Dendritic cell treated with granulocyte-macrophage colony-stimulating factor and Interleukin-4, amounts not matched to agents 40 ng/mL and 50 ng/mL, for 4 days (primary cell): ENCODE measurements around the gene CASP6.

Source experiments
- H3K27ac Mint-ChIP-seq: one replicate; pipeline ENCODE4 v1.8.0; 2022; ENCODE audit warnings: mild to moderate bottlenecking, mixed read lengths
- H3K27me3 Mint-ChIP-seq: one replicate; pipeline ENCODE4 v1.8.0; 2022; ENCODE audit warnings: mild to moderate bottlenecking, mixed read lengths
- H3K36me3 Mint-ChIP-seq: one replicate; pipeline ENCODE4 v1.8.0; 2022; ENCODE audit warnings: low read depth, mixed read lengths
- H3K4me1 Mint-ChIP-seq: one replicate; pipeline ENCODE4 v1.8.0; 2022; ENCODE audit warnings: low read depth, mixed read lengths
- H3K4me3 Mint-ChIP-seq: one replicate; pipeline ENCODE4 v1.8.0; 2022; ENCODE audit warnings: mild to moderate bottlenecking, moderate library complexity, mixed read lengths
- H3K9me3 Mint-ChIP-seq: one replicate; pipeline ENCODE4 v1.8.0; 2022; ENCODE audit warnings: mixed read lengths
- intact Hi-C: fragments of 100-400 bp; cut with micrococcal nuclease; formaldehyde crosslinking; loops from one replicate; pipeline ENCODE4 v1.15.0; 2022

The CASP6 gene

DNA sequence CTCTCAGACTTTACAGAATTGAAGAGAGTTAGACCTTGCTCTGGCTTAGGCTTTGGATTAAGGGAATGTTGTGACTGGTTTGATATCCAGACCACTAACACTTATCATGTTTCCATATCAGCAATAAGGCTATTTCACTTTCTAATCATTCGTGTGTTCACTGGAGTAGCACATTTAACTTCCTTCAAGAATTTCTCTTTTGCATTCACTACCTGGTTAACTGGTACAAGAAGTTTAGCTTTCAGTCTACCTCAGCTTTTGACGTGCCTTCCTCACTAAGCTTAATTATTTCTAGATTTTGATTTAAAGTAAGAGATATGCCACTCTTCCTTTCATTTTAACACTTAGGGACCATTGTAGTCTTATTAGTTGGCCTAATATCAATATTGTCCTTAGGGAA, 62.6 kb downstream of the CASP6 start:
- Mint-ChIP-seq H3K4me1 (no peaks in the 10 kb centered on the region), H3K27me3 (no peaks in the 10 kb centered on the region), H3K4me3 (no peak overlapping the region), H3K9me3 (peaks cover 16% of the 10 kb centered on the region), H3K36me3 (no peaks in the 10 kb centered on the region), H3K27ac (no peak overlapping the region)
- intact Hi-C loops, result no loop called here
